HepG2 (cell line): ENCODE measurements around the gene CHST13. TPM values are rescaled to one million over a fixed set of nuclear protein-coding genes. Genes with fewer than 3 reads are reported as not detected.

Experiments
- ATAC-seq: fragments of 200-7000 bp; cut with Tn5 transposase; 3 replicates; pipeline ENCODE4 v1.9.1; 2020; ENCODE audit warnings: mild to moderate bottlenecking, moderate library complexity
- BruUV-seq: library from RNA; stranded (reverse); fragments of 400-500 nt; replicated peaks from 2 replicates; lab custom pipeline; 2021; lab: Mats Ljungman, UMichigan
- CTCF ChIA-PET: fragments of 300-600 bp; formaldehyde crosslinking; extraction: SDS; loops from one replicate; lab custom pipeline; 2021; ENCODE audit warnings: low total read pairs, inconsistent platforms, low intra/inter-chr PET ratio; lab: Yijun Ruan, JAX
- POLR2A ChIA-PET: fragments of 350-600 bp; sonication (Branson Sonifier 250); formaldehyde crosslinking; loops from one replicate; lab custom pipeline; 2020; ENCODE audit warnings: antibody characterized with exemption, inconsistent platforms; lab: Yijun Ruan, JAX
- DNase-seq: peaks from one replicate; pipeline ENCODE4 v3.0.0-alpha.2; 2015; ENCODE audit warnings: low spot score
- FAIRE-seq: peaks from 3 replicates; lab custom pipeline; 2011; peaks lifted over from hg19 to GRCh38; lab: Jason Lieb, UNC
- H2AFZ ChIP-seq: one replicate; pipeline ENCODE4 v1.6.1; 2011; ENCODE audit warnings: low read length, inconsistent platforms
- H3K27ac ChIP-seq: fragments of 300-600 bp; 3 replicates; pipeline ENCODE4 v1.8.0; 2011; ENCODE audit warnings: mixed run types, mild to moderate bottlenecking, mixed read lengths, low read length, inconsistent platforms; ENCODE audit not compliant: insufficient read depth; ENCODE audit errors: extremely low read length
- H3K27me3 ChIP-seq, 2 experiments: fragments of 200-600 bp in 1 of 2; 2 replicates in 1 of 2; 3 replicates in 1 of 2; pipeline versions ENCODE4 v1.6.0 to v1.8.0; 2011; ENCODE audit warnings: low read length in 2 of 2, mild to moderate bottlenecking in 2 of 2, moderate library complexity in 2 of 2, inconsistent platforms in 1 of 2; ENCODE audit not compliant: insufficient read depth in 2 of 2, control insufficient read depth in 1 of 2
- H3K36me3 ChIP-seq, 2 experiments: fragments of 200-600 bp in 1 of 2; replicated peaks in 1 of 2; 2 replicates in 1 of 2; 3 replicates in 1 of 2; pipeline versions ENCODE4 v1.5.1 to v1.8.0; 2011; ENCODE audit warnings: low read length in 2 of 2, inconsistent platforms in 1 of 2; ENCODE audit not compliant: insufficient read depth in 2 of 2, control insufficient read depth in 1 of 2
- H3K4me1 ChIP-seq: 2 replicates; pipeline ENCODE4 v1.5.1; 2012; ENCODE audit warnings: low read length, inconsistent platforms; ENCODE audit not compliant: insufficient read depth
- H3K4me2 ChIP-seq: 2 replicates; pipeline ENCODE4 v1.6.0; 2011; ENCODE audit warnings: low read depth, low read length, inconsistent platforms
- H3K4me3 ChIP-seq, 3 experiments: fragments of 200-600 bp in 1 of 3; sonication (generic), shearing (Covaris generic) in 1 of 3; replicated peaks in 1 of 3; 2 replicates each; pipeline ENCODE4 v1.5.1; 2011 to 2016; ENCODE audit warnings: low read length in 3 of 3, inconsistent platforms in 2 of 3, low read depth in 2 of 3, mild to moderate bottlenecking in 2 of 3, control low read depth in 1 of 3, mixed read lengths in 1 of 3; ENCODE audit not compliant: insufficient read depth in 1 of 3
- H3K79me2 ChIP-seq: one replicate; pipeline ENCODE4 v1.6.1; 2011; ENCODE audit warnings: low read length, inconsistent platforms; ENCODE audit not compliant: insufficient read depth
- H3K9ac ChIP-seq: 2 replicates; pipeline ENCODE4 v1.6.0; 2011; ENCODE audit warnings: mild to moderate bottlenecking, low read depth, low read length, inconsistent platforms; ENCODE audit not compliant: insufficient read depth
- H3K9me3 ChIP-seq: 2 replicates; pipeline ENCODE4 v1.5.1; 2012; ENCODE audit warnings: mild to moderate bottlenecking, low read length
- H4K20me1 ChIP-seq: 2 replicates; pipeline ENCODE4 v1.6.0; 2011; ENCODE audit warnings: inconsistent platforms, mild to moderate bottlenecking, low read length, moderate library complexity; ENCODE audit not compliant: insufficient read depth
- ARID2 ChIP-seq: sonication (generic); formaldehyde crosslinking; IDR thresholded peaks from 2 replicates; pipeline ENCODE4 v1.8.1; 2022; ENCODE audit warnings: mild to moderate bottlenecking, missing genetic modification reagents, borderline replicate concordance
- DR1 ChIP-seq: sonication (generic); formaldehyde crosslinking; IDR thresholded peaks from 2 replicates; pipeline ENCODE4 v1.8.0; 2021; ENCODE audit warnings: mild to moderate bottlenecking, missing genetic modification reagents, inconsistent platforms
- FOXK1 ChIP-seq: sonication (generic); formaldehyde crosslinking; IDR thresholded peaks from 2 replicates; pipeline ENCODE4 v1.4.0; 2020; ENCODE audit warnings: low read depth, missing genetic modification reagents, borderline replicate concordance
- GMEB2 ChIP-seq: IDR thresholded peaks from 2 replicates; pipeline ENCODE4 v1.6.1; 2016; ENCODE audit warnings: missing biosample characterization, missing genetic modification reagents, low read depth
- HDAC2 ChIP-seq: sonication (generic); formaldehyde crosslinking; IDR thresholded peaks from 2 replicates; pipeline ENCODE4 v1.4.0; 2020; ENCODE audit warnings: missing genetic modification reagents
- KLF6 ChIP-seq: IDR thresholded peaks from 2 replicates; pipeline ENCODE4 v1.8.0; 2016; ENCODE audit warnings: missing biosample characterization, missing genetic modification reagents
- KMT2B ChIP-seq: IDR thresholded peaks from 2 replicates; pipeline ENCODE4 v1.6.1; 2016; ENCODE audit warnings: missing genetic modification reagents, missing compliant biosample characterization
- RAD51 ChIP-seq: fragments of 450-650 bp; IDR thresholded peaks from 2 replicates; pipeline ENCODE4 v1.6.1; 2016; ENCODE audit warnings: borderline replicate concordance
- RXRA ChIP-seq: sonication (generic); formaldehyde crosslinking; IDR thresholded peaks from 2 replicates; pipeline ENCODE4 v1.5.1; 2020; ENCODE audit warnings: missing genetic modification reagents
- RXRB ChIP-seq: IDR thresholded peaks from 2 replicates; pipeline ENCODE4 v1.6.1; 2016; ENCODE audit warnings: borderline replicate concordance, missing genetic modification reagents, missing compliant biosample characterization
- TBX3 ChIP-seq: fragments of 450-650 bp; IDR thresholded peaks from 2 replicates; pipeline ENCODE4 v1.6.1; 2017; ENCODE audit warnings: antibody characterized with exemption, mild to moderate bottlenecking, inconsistent platforms, borderline replicate concordance
- XRCC5 ChIP-seq: fragments of 200-400 bp; formaldehyde crosslinking; optimal IDR thresholded peaks from 2 replicates; pipeline ENCODE3; 2017; ENCODE audit warnings: mild to moderate bottlenecking, low read length
- ZFP62 ChIP-seq: sonication (generic); formaldehyde crosslinking; IDR thresholded peaks from 2 replicates; pipeline ENCODE4 v1.4.0; 2020; ENCODE audit warnings: missing genetic modification reagents
- ZFY ChIP-seq: sonication (generic); formaldehyde crosslinking; IDR thresholded peaks from 2 replicates; pipeline ENCODE4 v1.4.0; 2020; ENCODE audit warnings: missing genetic modification reagents
- ZNF138 ChIP-seq: sonication (generic); formaldehyde crosslinking; IDR thresholded peaks from 2 replicates; pipeline ENCODE4 v1.5.0; 2020; ENCODE audit warnings: mild to moderate bottlenecking, low read depth, missing genetic modification reagents
- ZNF337 ChIP-seq: sonication (generic); formaldehyde crosslinking; IDR thresholded peaks from 2 replicates; pipeline ENCODE4 v1.5.1; 2020; ENCODE audit warnings: missing genetic modification reagents, low read depth, mild to moderate bottlenecking, borderline replicate concordance
- ZNF431 ChIP-seq: sonication (generic); formaldehyde crosslinking; IDR thresholded peaks from 2 replicates; pipeline ENCODE4 v1.9.0; 2022; ENCODE audit warnings: missing genetic modification reagents, low read depth, mild to moderate bottlenecking, borderline replicate concordance
- ZNF598 ChIP-seq: sonication (generic); formaldehyde crosslinking; IDR thresholded peaks from 2 replicates; pipeline ENCODE4 v1.5.1; 2020; ENCODE audit warnings: mild to moderate bottlenecking, missing genetic modification reagents, borderline replicate concordance
- ZNF652 ChIP-seq: IDR thresholded peaks from 2 replicates; pipeline ENCODE4 v1.6.1; 2016; ENCODE audit warnings: low read depth, borderline replicate concordance
- ZNF672 ChIP-seq: sonication (generic); formaldehyde crosslinking; IDR thresholded peaks from 2 replicates; pipeline ENCODE4 v1.8.1; 2022; ENCODE audit warnings: missing genetic modification reagents
- ZNF761 ChIP-seq: sonication (generic); formaldehyde crosslinking; conservative IDR thresholded peaks from 2 replicates; pipeline ENCODE4 v1.4.0; 2020; ENCODE audit warnings: mild to moderate bottlenecking, missing genetic modification reagents
- ZNF782 ChIP-seq: sonication (generic); formaldehyde crosslinking; IDR thresholded peaks from 2 replicates; pipeline ENCODE4 v1.4.0; 2020; ENCODE audit warnings: missing genetic modification reagents, mild to moderate bottlenecking, borderline replicate concordance
- WGBS: methylation state at CpG from one replicate; pipeline ENCODE4 v1.1.6; 2017; ENCODE audit warnings: low lambda C conversion rate; 5-methylcytosine and 5-hydroxymethylcytosine counted together
- in situ Hi-C: cut with HindIII; loops from 2 replicates; pipeline ENCODE4 v1.10.0; 2017; ENCODE audit warnings: low pct_unique_long_range_greater_than_20kb; ENCODE audit not compliant: extremely low pct_ligation_motif_present
- intact Hi-C: fragments of 100-400 bp; cut with micrococcal nuclease; formaldehyde crosslinking; loops from one replicate; pipeline ENCODE4 v1.10.0; 2022; ENCODE audit not compliant: unreplicated experiment
- polyA plus RNA-seq, 8 experiments: library from polyadenylated mRNA; depleted of rRNA in 3 of 8; stranded (reverse) in 7 of 8; unstranded in 1 of 8; fragments of >200 nt; fragmentation: Illumina TruSeq in 4 of 8; extraction: Trizol in 4 of 8; gene quantifications; 2 replicates each; pipeline versions ENCODE4 v1.2.1 to v1.2.3, GENCODE V29; 2011 to 2016; ENCODE audit warnings: low read depth in 4 of 8, missing spikeins in 1 of 8, mixed read lengths in 1 of 8; ENCODE audit not compliant: insufficient read depth in 1 of 8
- total RNA-seq, 5 experiments: library from RNA; depleted of rRNA; stranded (reverse); fragments of >200 nt; fragmentation: Illumina TruSeq; extraction: Trizol; gene quantifications; 2 replicates each; pipeline ENCODE4 v1.2.3, GENCODE V29; 2016; ENCODE audit warnings: low read depth in 1 of 5

Gene CHST13
- total and polyA plus RNA-seq, 2 of the 13 experiments (the other 11 are each of a cell fraction or from before 2014, with no cell fraction given): 32.0 to 43.1 TPM

- ATAC-seq (peak; percentile 83), FAIRE-seq (peak; percentile 99), DNase-seq (peak; percentile 97)
- ChIA-PET CTCF (no interaction called here), POLR2A (interaction anchor here (0.7 to 4.7 kb wide), 12 partner anchors 9 to 176 kb away, joined by 3 to 53 read pairs (median 4); partner anchors contain the start of genes UROC1 and ZXDC)
- Histone ChIP-seq H3K9me3 (no peaks in the 10 kb centered on the region), H4K20me1 (no peaks in the 10 kb centered on the region), H3K4me1 (peaks cover 65% of the 10 kb centered on the region), H2AFZ (no peak overlapping the region), H3K4me3 (peak overlapping the region in 2 of 3 experiments; percentile 19 to 50; a peak in 3 of 6 replicates), H3K9ac (peak overlapping the region; percentile 64), H3K79me2 (peaks cover 20% of the 10 kb centered on the region), H3K27ac (peak overlapping the region; percentile 88), H3K27me3 (no peaks in the 10 kb centered on the region), H3K36me3 (no peaks in the 10 kb centered on the region; a peak in 1 of 5 replicates), H3K4me2 (peak overlapping the region; percentile 73)
- intact Hi-C loops (no loop called here), in situ Hi-C loops (no loop called here)
- BruUV-seq: no TSS peak
- WGBS: 22% methylated on average over 3 of the region's 14 CpGs
- peak; percentile 73 for TF ChIP-seq RXRB (CRISPR knock-in tag)
- TF ChIP-seq ZNF337 (CRISPR knock-in tag): peak; percentile 88; the same call in 1 of the 2 replicates
- peak; percentile 42 for TF ChIP-seq TBX3
- TF ChIP-seq HDAC2 (CRISPR knock-in tag): peak; percentile 93
- TF ChIP-seq ZNF782 (CRISPR knock-in tag): peak; percentile 71; the same call in 1 of the 2 replicates
- no peak for TF ChIP-seq RAD51
- TF ChIP-seq ZNF138: 0 out of 2 replicates have a peak, but pooled peaks have one; percentile 41
- no peak for TF ChIP-seq ARID2 (CRISPR knock-in tag)
- TF ChIP-seq ZNF652 (CRISPR knock-in tag): peak; percentile 32; the same call in 1 of the 2 replicates
- peak; percentile 78 for TF ChIP-seq XRCC5
- TF ChIP-seq KMT2B (CRISPR knock-in tag): peak; percentile 56; the same call in 1 of the 2 replicates
- TF ChIP-seq GMEB2 (CRISPR knock-in tag): no peak
- peak; percentile 88 for TF ChIP-seq ZFY (CRISPR knock-in tag)
- TF ChIP-seq RXRA (CRISPR knock-in tag): peak; percentile 73
- TF ChIP-seq KLF6 (CRISPR knock-in tag): peak; percentile 88
- TF ChIP-seq FOXK1: peak; percentile 81
- TF ChIP-seq ZNF672: no peak
- 0 out of 2 replicates have a peak, but pooled peaks have one; percentile 49 for TF ChIP-seq DR1
- TF ChIP-seq ZFP62 (CRISPR knock-in tag): no peak
- TF ChIP-seq ZNF431 (CRISPR knock-in tag): peak; percentile 87
- TF ChIP-seq ZNF761 (CRISPR knock-in tag): peak; percentile 91
- TF ChIP-seq ZNF598 (CRISPR knock-in tag): peak; percentile 77; the same call in 1 of the 2 replicates
Measured at GRCh38 chr3:126528800-126529541, 5.0 kb downstream of the CHST13 start.
